Activated CD4-positive, alpha-beta T cell treated with anti-CD3 and anti-CD28 coated beads, Interleukin-2, amount 50 U/mL, for 16 hours (primary cell): Measurements from ENCODE around the gene MTX2.

Experiments
- DNase-seq: peaks from one replicate; pipeline ENCODE4 v3.0.0-alpha.2; 2020

The MTX2 gene

GRCh38 chr2:176269319-176270099, at the start of gene MTX2:
Gene MTX2, plus strand, starts transcription at chr2:176269442. Its CDS starts 188 bp downstream, at chr2:176269630.
- peak; percentile 77 for DNase-seq

GRCh38 chr2:176227874-176228273, 41.4 kb upstream of the MTX2 start:
- no peak for DNase-seq

- no peak for DNase-seq
Observed at GRCh38 chr2:176234156-176234555, 35.1 kb upstream of the MTX2 start.

DNA sequence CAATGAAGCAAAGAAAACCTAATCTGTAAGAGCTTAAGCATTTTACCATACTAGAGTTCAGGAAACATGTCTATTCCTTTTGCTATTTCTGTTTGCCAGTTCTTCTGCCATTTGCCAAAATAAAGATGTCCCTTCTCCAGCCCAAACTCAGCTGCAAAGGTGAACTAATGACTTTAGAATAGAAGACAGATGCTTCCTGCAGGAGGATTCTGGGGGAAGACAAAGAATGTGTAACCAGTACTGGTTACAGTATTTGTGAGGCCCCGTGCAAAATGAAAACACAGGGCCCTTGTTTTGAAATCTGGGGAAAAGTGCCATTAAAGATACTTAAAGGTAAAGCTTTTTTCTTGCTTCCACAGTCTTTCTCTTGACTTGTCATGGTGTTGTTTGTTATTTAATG, 34.3 kb upstream of the MTX2 start:
- no peak for DNase-seq

GRCh38 chr2:176237456-176237855, 31.8 kb upstream of the MTX2 start:
- no peak for DNase-seq

GRCh38 chr2:176239031-176239430, 30.2 kb upstream of the MTX2 start:
- DNase-seq: no peak

DNA sequence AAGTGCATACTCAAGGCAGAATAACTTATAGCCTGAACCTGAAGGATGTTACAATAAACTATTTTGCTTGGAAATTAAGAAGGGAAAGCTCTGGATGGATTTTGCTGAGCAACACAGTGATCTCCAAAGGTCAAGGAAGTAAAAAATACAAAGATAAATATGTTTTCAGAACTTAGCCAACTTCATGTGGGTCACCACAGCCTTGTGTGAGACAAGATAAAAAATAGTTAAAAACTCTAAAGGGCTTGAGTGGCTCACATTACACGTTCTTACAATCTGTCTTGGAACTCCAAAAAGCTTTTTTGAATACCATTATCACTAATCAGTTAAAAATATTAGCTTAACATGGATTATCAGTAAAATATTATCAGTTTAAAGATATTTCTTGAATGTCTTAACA, 28.9 kb upstream of the MTX2 start:
- DNase-seq: no peak

GRCh38 chr2:176242276-176242675, 27.0 kb upstream of the MTX2 start:
- DNase-seq: no peak

DNA sequence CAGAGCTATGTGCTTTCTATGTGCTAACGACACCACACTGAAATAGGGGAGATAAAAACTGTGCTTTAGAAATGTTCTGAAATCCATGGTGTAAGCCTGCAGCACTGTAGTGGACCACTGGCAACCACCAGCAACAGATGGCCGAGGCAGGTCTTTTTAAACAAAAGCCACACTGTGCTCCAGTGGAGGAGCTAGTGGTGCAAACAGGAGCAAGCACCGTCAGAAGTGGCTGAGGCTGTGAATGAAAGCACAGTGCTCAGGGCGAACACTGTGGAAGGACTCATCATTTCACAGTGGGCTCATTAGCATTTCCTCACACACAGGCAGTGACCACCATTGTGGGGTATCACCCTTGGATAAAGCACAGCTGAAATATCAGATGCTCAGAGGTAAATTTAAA, 22.9 kb upstream of the MTX2 start:
- DNase-seq: no peak

GRCh38 chr2:176247859-176248258, 21.4 kb upstream of the MTX2 start:
- no peak for DNase-seq

DNA sequence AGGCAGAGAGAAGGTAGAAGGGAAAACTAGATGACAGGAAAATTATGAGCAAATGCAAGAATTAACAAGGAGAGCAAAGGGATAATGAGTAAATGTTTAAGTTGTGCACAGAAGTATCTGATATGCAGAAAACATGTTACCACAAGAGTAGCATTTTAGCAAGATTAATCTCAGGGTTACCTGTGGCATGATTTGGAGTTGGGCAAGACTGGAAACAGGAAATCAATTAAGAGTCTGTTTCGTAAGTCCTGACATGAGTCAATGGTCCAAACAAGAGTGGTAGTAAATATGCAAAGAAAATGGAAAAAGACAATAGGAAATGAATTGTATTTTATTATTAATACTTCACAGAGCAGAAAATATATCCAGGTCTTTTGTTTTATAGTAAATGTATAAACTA, 17.3 kb upstream of the MTX2 start:
- no peak for DNase-seq

GRCh38 chr2:176260689-176261088, 8.6 kb upstream of the MTX2 start:
- no peak for DNase-seq

DNA sequence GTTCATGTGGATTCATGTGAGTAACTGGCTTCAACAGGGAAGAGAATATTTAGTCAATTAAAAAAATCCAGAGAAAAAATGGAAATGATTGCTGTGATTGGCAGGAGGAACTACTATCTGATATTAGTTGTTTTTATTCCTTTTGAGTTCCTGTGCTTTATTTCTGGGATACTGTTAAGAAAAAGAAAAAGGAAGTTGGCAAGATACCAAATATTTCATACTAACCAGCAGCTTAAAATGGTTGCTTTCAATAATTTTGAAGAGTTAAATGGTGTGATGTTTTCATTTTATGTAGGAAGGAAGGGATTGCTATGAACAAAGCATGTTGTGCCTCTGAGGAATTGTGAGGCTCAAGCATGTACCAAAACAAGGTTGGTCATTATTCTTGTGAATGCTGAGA, 8.1 kb upstream of the MTX2 start:
- DNase-seq: no peak

DNA sequence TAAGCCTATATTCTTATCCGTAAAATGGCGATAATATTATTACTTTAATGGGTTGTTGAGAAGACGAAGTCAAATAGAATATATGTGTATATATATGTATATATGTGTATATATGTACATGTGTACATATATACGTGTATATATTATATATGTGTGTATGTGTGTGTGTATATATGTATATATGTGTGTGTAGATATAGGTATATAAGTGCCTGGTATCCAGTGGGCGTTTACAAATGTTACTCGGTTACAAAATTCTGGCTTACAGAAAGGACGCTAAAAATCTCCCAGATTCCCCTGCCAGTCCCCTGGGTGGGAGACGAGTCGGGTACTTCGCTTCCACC, 295 bp upstream of the MTX2 start:
- DNase-seq: no peak

DNA sequence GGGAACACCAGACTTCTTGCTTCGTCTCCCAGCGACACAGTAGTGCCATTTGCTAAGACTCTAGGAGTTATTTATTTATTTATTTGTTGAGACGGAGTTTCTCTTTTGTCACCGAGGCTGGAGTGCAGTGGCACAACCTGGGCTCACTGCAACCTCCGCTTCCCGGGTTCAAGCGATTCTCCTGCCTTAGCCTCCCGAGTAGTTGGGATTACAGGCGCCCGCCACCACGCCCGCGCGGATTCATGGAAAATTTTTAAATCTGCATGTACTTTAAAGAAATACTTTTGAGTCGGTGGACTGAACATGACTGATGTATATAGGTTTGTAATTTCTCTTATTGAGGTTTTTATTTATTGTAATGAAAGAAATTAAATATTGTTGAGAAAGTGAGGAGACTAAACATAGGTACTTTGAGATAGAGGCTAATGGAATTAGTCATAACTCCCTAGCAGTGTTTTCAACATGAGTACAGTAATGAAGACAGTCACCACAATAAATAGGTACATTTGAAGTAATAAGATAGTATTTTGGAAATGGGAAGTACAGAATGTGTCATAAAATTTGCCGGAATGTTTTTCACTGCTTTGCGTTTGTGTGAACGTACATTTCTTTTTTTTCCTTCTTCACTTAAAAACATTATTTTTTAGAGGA, 983 bp downstream of the MTX2 start:
- DNase-seq: no peak

DNA sequence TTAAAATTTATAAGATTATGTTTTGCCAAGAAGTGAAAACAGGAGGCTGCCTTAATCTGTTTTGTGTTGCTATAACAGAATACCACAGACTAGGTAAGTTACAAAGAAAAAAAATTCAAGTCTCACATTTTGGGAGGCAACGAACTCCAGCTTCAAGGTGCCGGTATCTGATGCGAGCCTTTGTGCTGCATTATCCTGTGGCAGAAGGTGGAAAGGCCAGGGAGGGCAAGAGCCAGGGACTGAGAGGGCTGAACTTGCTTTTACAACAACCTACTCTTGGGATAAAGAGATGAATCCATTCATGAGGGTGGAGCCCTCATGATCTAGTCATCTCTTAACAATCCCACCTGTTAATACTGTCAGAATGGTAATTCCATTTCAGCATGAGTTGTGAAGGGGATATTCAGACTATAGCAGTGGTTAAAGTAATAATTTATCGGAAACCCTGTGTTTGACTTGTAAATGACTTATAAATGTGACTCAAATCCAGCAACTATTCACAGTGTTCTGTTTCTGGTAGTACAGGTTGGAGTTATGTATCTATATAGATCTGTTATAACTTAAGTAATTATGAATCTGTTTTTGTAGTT, 3.7 kb downstream of the MTX2 start:
- no peak for DNase-seq

GRCh38 chr2:176278927-176279326, 9.7 kb downstream of the MTX2 start:
- no peak for DNase-seq

DNA sequence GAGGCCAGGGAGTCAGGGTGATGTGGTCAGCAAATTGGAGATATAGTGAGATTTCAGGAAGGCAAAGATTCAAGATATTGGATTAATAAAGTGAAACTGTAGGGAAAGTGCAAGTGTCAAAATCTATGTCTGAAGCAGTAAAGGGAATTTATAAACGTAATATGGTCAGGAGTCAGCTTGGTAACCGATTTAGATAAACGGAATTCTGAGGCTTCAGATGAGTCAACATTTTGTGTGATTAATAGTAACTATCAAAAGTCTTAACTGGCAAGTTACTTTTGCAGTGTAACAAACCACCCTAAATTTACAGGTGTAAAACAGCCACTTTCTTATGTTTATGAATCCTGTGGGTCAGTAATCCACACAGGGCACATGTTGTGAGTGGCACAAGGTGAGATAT, 10.9 kb downstream of the MTX2 start:
- DNase-seq: no peak

DNA sequence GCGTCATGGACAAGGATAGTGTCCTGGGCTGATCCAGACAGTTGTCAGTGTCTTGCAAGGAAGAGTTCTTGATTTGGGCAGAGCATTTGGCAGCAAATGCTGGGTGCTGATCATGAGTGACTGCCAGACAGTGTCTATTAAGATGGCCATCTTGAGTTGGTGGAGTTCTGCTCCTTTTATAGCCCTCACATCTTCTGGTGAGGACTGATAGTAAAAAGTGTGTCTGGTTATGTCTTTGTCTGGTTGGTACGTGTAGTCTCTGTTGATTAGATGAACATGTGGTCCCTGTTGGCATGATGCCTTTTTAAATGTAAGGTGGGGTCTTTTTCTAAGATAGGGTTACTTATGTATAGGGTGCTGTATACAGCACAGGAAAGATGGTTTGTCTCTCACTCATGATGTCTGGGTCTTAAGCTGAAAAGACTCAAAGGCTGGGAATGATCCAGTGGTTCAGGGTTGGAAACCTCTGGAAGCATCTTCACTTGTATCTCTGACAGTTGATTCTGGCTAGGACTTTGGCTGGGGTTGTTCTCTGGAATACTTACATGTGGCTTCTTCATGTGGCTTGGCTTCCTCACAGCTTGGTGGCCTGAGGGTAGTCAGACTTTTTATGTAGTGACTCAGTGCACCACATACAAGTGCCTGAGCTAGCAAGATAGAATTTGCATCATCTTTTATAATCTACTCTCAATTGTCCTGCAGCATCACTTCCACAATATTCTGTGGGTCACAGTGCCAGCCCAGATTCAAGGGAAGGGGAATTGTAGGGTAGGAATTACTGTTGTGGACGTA, 11.8 kb downstream of the MTX2 start:
- no peak for DNase-seq

- DNase-seq: no peak
Observed at GRCh38 chr2:176283291-176284068, 14.2 kb downstream of the MTX2 start.

DNA sequence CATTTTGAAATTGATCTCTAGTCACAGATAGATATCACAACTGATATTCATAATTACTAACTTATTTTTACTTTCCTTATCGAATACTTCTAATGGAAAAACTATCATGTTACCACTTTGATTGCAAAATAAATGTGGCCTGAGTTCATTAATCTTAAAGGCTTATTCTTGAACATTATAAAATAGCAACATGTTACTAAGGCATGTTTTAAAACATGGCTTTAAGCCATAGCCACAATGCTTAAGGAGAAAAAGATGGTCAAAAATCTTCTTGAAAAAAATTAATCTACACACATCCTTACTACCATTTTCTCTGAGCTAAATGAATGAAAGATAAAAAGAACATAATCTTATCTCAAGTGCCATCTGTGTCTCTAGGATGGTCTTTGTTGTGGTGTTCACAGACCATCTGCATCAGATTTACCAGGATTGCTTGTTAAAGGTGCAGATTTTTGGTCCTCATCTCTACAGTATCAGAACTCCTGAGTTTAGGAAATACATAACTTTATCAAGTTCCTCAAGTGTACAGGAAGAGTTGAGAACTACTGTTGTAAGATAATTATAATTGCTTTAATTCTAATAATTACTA, 15.3 kb downstream of the MTX2 start:
- DNase-seq: no peak

- DNase-seq: no peak
Observed at GRCh38 chr2:176285321-176285720, 16.1 kb downstream of the MTX2 start.
